HL-60/S4 treated with retinoic acid at 250 ng/mL for 4 days and 3 days (cell line): ENCODE data around the gene TTLL4.

Source experiments
- in situ Hi-C: fragments of 300-500 bp; cut with MboI; formaldehyde crosslinking; loops from 2 replicates; pipeline ENCODE4 v1.7.0; 2022; ENCODE audit warnings: low sequenced_read_pairs

The TTLL4 gene

GRCh38 chr2:218716070-218716469 is 5.4 kb downstream of the TTLL4 start:
- in situ Hi-C loops = no loop called here

GRCh38 chr2:218717262-218717661 is 6.6 kb downstream of the TTLL4 start:
- in situ Hi-C loops = no loop called here

GRCh38 chr2:218718058-218718457 is 7.4 kb downstream of the TTLL4 start:
- in situ Hi-C loops = no loop called here

GRCh38 chr2:218719457-218719856 is 8.8 kb downstream of the TTLL4 start:
- in situ Hi-C loops = no loop called here

GRCh38 chr2:218720048-218721041 is 9.7 kb downstream of the TTLL4 start:
- in situ Hi-C loops = loop anchor here (10.0 kb wide), 1 partner anchor 124 kb away; no protein-coding TSS in a partner anchor

GRCh38 chr2:218721488-218721887 is 10.9 kb downstream of the TTLL4 start:
- in situ Hi-C loops = loop anchor here (10.0 kb wide), 1 partner anchor 123 kb away; no protein-coding TSS in a partner anchor

GRCh38 chr2:218721934-218722333 is 11.3 kb downstream of the TTLL4 start:
- in situ Hi-C loops = loop anchor here (10.0 kb wide), 1 partner anchor 123 kb away; no protein-coding TSS in a partner anchor

GRCh38 chr2:218722419-218722818 is 11.8 kb downstream of the TTLL4 start:
- in situ Hi-C loops = loop anchor here (10.0 kb wide), 1 partner anchor 122 kb away; no protein-coding TSS in a partner anchor

- in situ Hi-C loops = loop anchor here (10.0 kb wide), 1 partner anchor 122 kb away; no protein-coding TSS in a partner anchor
These were observed 12.5 kb downstream of the TTLL4 start for GRCh38 chr2:218722876-218723785.

GRCh38 chr2:218726004-218726574 is 15.5 kb downstream of the TTLL4 start:
- in situ Hi-C loops = loop anchor here (10.0 kb wide), 1 partner anchor 119 kb away; no protein-coding TSS in a partner anchor

- in situ Hi-C loops = loop anchor here (10.0 kb wide), 1 partner anchor 117 kb away; no protein-coding TSS in a partner anchor
These were observed 17.0 kb downstream of the TTLL4 start for GRCh38 chr2:218727502-218728165.

GRCh38 chr2:218729640-218730039 is 19.0 kb downstream of the TTLL4 start:
- in situ Hi-C loops = loop anchor here (10.0 kb wide), 1 partner anchor 115 kb away; no protein-coding TSS in a partner anchor

GRCh38 chr2:218732052-218732760 is 21.6 kb downstream of the TTLL4 start:
- in situ Hi-C loops = no loop called here

- in situ Hi-C loops = no loop called here
These were observed 22.1 kb downstream of the TTLL4 start for GRCh38 chr2:218732761-218733158.

- in situ Hi-C loops = no loop called here
These were observed 22.8 kb downstream of the TTLL4 start for GRCh38 chr2:218733171-218734021.

GRCh38 chr2:218734190-218734975 is 23.7 kb downstream of the TTLL4 start:
- in situ Hi-C loops = no loop called here

- in situ Hi-C loops = no loop called here
These were observed 25.9 kb downstream of the TTLL4 start for GRCh38 chr2:218736531-218736930.

GRCh38 chr2:218743068-218743467 is 32.4 kb downstream of the TTLL4 start:
- in situ Hi-C loops = no loop called here
